Measurements from ENCODE around the gene PCNX2.

GRCh38 chr1:233315718-233316301, 20.3 kb upstream of the PCNX2 start:
- TF ChIP-seq CTCF (conservative IDR thresholded peaks at IDR 0.05; ENCODE audit: low read length) (no peak), EZH2phosphoT487 (IDR thresholded peaks at IDR 0.05; ENCODE audit: borderline replicate concordance) (no peak)

Data from Loucy (cell line).